ENCODE measurements around the gene KCNMA1.

GRCh38 chr10:76935941-76936613, 701.5 kb downstream of the KCNMA1 start:
- no peak for TF ChIP-seq CTCF (IDR thresholded peaks at IDR 0.05)
- no peak for TF ChIP-seq POLR2AphosphoS5 (IDR thresholded peaks at IDR 0.05)
